Trophoblast cell (in vitro differentiated cells and primary cell): Measurements from ENCODE around the gene TNS1.

Experiments
- DNase-seq, 2 donors: peaks; one replicate each; pipeline ENCODE4 v3.0.0-alpha.2; 2016
- H2AFZ ChIP-seq: 2 replicates; pipeline ENCODE4 v1.6.1; 2013; ENCODE audit warnings: low read length, moderate library complexity, mild to moderate bottlenecking; ENCODE audit not compliant: insufficient read depth, poor library complexity
- H2AK5ac ChIP-seq: 2 replicates; pipeline ENCODE4 v1.6.1; 2013; ENCODE audit warnings: mild to moderate bottlenecking, low read length
- H2BK120ac ChIP-seq: 2 replicates; pipeline ENCODE4 v1.6.1; 2013; ENCODE audit warnings: low read length, mild to moderate bottlenecking, moderate library complexity; ENCODE audit not compliant: insufficient read depth, poor library complexity
- H2BK12ac ChIP-seq: 2 replicates; pipeline ENCODE4 v1.6.1; 2013; ENCODE audit warnings: mild to moderate bottlenecking, low read length, moderate library complexity
- H2BK5ac ChIP-seq: 2 replicates; pipeline ENCODE4 v1.6.1; 2013; ENCODE audit warnings: low read length, low read depth, moderate library complexity, mild to moderate bottlenecking; ENCODE audit not compliant: poor library complexity
- H3K14ac ChIP-seq: 2 replicates; pipeline ENCODE4 v1.6.1; 2013; ENCODE audit warnings: mild to moderate bottlenecking, low read length
- H3K18ac ChIP-seq: 2 replicates; pipeline ENCODE4 v1.6.1; 2013; ENCODE audit warnings: mild to moderate bottlenecking, low read length
- H3K23ac ChIP-seq: 2 replicates; pipeline ENCODE4 v1.6.1; 2013; ENCODE audit warnings: low read length
- H3K27ac ChIP-seq: 2 replicates; pipeline ENCODE4 v1.5.1; 2013; ENCODE audit warnings: low read depth, mild to moderate bottlenecking, inconsistent platforms, low read length, moderate library complexity
- H3K27me3 ChIP-seq: 2 replicates; pipeline ENCODE4 v1.6.1; 2013; ENCODE audit warnings: inconsistent platforms, mild to moderate bottlenecking, low read length, moderate library complexity; ENCODE audit not compliant: insufficient read depth
- H3K36me3 ChIP-seq, 2 experiments: 1 replicate in 1 of 2; 2 replicates in 1 of 2; pipeline ENCODE4 v1.6.1; 2013; ENCODE audit warnings: low read length in 2 of 2, mild to moderate bottlenecking in 2 of 2, moderate library complexity in 1 of 2; ENCODE audit not compliant: insufficient read depth in 2 of 2, control insufficient read depth in 1 of 2
- H3K4ac ChIP-seq: 2 replicates; pipeline ENCODE4 v1.6.1; 2013; ENCODE audit warnings: low read depth, mild to moderate bottlenecking, low read length, moderate library complexity
- H3K4me1 ChIP-seq, 2 experiments: 1 replicate in 1 of 2; 2 replicates in 1 of 2; pipeline ENCODE4 v1.6.1; 2013; ENCODE audit warnings: low read length in 2 of 2, mild to moderate bottlenecking in 2 of 2, moderate library complexity in 1 of 2; ENCODE audit not compliant: insufficient read depth in 2 of 2, control insufficient read depth in 1 of 2
- H3K4me2 ChIP-seq: 2 replicates; pipeline ENCODE4 v1.6.1; 2013; ENCODE audit warnings: inconsistent platforms, mild to moderate bottlenecking, low read length, moderate library complexity
- H3K4me3 ChIP-seq: 2 replicates; pipeline ENCODE4 v1.5.1; 2013; ENCODE audit warnings: mild to moderate bottlenecking, low read depth, low read length, inconsistent platforms
- H3K79me1 ChIP-seq: one replicate; pipeline ENCODE4 v1.6.1; 2013; ENCODE audit warnings: low read length
- H3K79me2 ChIP-seq: 2 replicates; pipeline ENCODE4 v1.6.1; 2013; ENCODE audit warnings: low read length, mild to moderate bottlenecking; ENCODE audit not compliant: control insufficient read depth, insufficient read depth, poor library complexity
- H3K9ac ChIP-seq: 2 replicates; pipeline ENCODE4 v1.6.1; 2013; ENCODE audit warnings: mild to moderate bottlenecking, low read length
- H3K9me3 ChIP-seq: 2 replicates; pipeline ENCODE4 v1.6.1; 2013; ENCODE audit warnings: low read depth, mild to moderate bottlenecking, control low read depth, inconsistent platforms, low read length; ENCODE audit not compliant: insufficient read depth
- H4K12ac ChIP-seq: 2 replicates; pipeline ENCODE4 v1.6.1; 2013; ENCODE audit warnings: low read depth, mild to moderate bottlenecking, low read length, moderate library complexity
- H4K8ac ChIP-seq: 2 replicates; pipeline ENCODE4 v1.6.1; 2013; ENCODE audit warnings: low read depth, mild to moderate bottlenecking, low read length, moderate library complexity
- H4K91ac ChIP-seq: one replicate; pipeline ENCODE4 v1.6.1; 2013; ENCODE audit warnings: low read depth, mild to moderate bottlenecking, low read length, moderate library complexity
- WGBS: extraction: QIAGEN DNeasy Blood & Tissue Kit; methylation state at CpG from one replicate; pipeline ENCODE4 v1.1.7; 2013; ENCODE audit warnings: missing lambda C conversion rate; ENCODE audit not compliant: insufficient read length, insufficient coverage; ENCODE audit errors: extremely low coverage; 5-methylcytosine and 5-hydroxymethylcytosine counted together

The TNS1 gene

DNA sequence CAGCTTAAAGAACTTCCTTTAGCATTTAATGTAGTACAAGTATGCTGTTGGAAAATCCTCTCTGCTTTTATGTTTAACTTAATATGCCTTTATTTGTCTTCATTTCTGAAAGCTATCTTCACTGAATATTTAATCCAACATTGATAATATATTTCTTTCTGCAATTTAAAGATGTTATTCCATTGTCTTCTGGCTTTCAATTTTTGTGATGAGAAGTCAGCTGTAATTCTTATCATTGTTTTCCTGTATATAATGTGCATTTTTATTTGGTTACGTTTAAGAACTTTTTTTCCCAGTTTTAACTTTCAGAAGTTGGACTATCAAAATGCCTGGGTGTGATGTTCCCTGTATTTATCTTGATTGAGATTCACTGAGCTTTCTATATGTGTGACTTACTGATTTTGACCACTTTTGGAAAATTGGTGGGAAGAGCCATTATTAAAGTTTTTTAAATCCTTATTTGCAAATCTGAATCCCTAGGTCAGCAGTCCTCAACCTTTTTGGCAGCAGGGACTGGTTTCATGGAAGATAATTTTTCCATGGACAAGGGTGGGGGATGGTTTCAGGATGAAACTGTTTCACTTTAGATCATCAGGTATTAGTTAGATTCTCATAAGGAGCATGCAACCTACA is 241.0 kb downstream of the TNS1 start:
- H3K9ac ChIP-seq = no peak overlapping the region
- no peak overlapping the region for H4K12ac ChIP-seq
- H3K4me3 ChIP-seq = no peak overlapping the region
- H3K27ac ChIP-seq = no peak overlapping the region
- no peaks in the 10 kb centered on the region for H3K27me3 ChIP-seq
- no peak overlapping the region for H3K14ac ChIP-seq
- no peak overlapping the region for H3K4ac ChIP-seq
- H2BK5ac ChIP-seq = no peak overlapping the region
- no peak overlapping the region for H2BK12ac ChIP-seq
- no peaks in the 10 kb centered on the region for H3K36me3 ChIP-seq
- no peak overlapping the region for H4K8ac ChIP-seq
- no peaks in the 10 kb centered on the region for H3K79me1 ChIP-seq
- H3K4me1 ChIP-seq = no peaks in the 10 kb centered on the region
- no peak overlapping the region for H3K23ac ChIP-seq
- no peak overlapping the region for H2AK5ac ChIP-seq
- no CpG with 5 or more reads among the region's 1 CpG for WGBS
- no peak for DNase-seq
- no peaks in the 10 kb centered on the region for H3K79me2 ChIP-seq
- no peak overlapping the region for H2AFZ ChIP-seq
- H3K4me2 ChIP-seq = no peak overlapping the region
- peaks cover 2% of the 10 kb centered on the region for H3K9me3 ChIP-seq
- no peak overlapping the region for H2BK120ac ChIP-seq
- H3K18ac ChIP-seq = no peak overlapping the region
- no peak overlapping the region for H4K91ac ChIP-seq

DNA sequence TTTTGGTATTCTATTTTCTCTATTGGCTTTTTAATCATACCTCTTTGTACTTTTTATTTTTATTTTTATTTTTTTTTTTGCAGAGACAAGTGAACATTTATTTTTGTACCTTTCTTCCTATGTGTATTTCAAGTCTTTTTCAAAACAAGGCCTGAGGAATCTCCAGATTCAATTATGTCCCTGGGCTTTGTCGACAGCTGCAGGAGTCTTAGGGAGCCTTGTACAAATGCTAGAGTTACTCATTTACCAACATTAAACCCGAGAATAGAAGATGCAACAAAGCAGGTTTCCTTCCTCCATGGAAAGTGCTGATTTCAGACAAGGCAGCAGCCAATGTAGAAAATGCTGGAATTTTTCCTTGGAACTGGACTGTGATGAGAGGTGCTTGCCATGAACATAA is 242.8 kb downstream of the TNS1 start:
- no peak for DNase-seq
- no peak overlapping the region for H3K14ac ChIP-seq
- H3K4ac ChIP-seq = no peak overlapping the region
- H2AFZ ChIP-seq = no peak overlapping the region
- no peak overlapping the region for H3K18ac ChIP-seq
- no peak overlapping the region for H2AK5ac ChIP-seq
- H4K12ac ChIP-seq = no peak overlapping the region
- H2BK120ac ChIP-seq = no peak overlapping the region
- H3K9me3 ChIP-seq = peaks cover 2% of the 10 kb centered on the region
- H3K27ac ChIP-seq = no peak overlapping the region
- H3K27me3 ChIP-seq = no peaks in the 10 kb centered on the region
- no peak overlapping the region for H2BK12ac ChIP-seq
- H3K23ac ChIP-seq = no peak overlapping the region
- peaks cover 3 to 4% of the 10 kb centered on the region in 2 experiments for H3K4me1 ChIP-seq
- no peaks in the 10 kb centered on the region for H3K79me1 ChIP-seq
- no peak overlapping the region for H4K8ac ChIP-seq
- H3K36me3 ChIP-seq = no peaks in the 10 kb centered on the region
- H3K4me3 ChIP-seq = no peak overlapping the region
- H4K91ac ChIP-seq = no peak overlapping the region
- no peak overlapping the region for H2BK5ac ChIP-seq
- no CpG with 5 or more reads among the region's 2 CpGs for WGBS
- H3K4me2 ChIP-seq = no peak overlapping the region
- no peak overlapping the region for H3K9ac ChIP-seq
- no peaks in the 10 kb centered on the region for H3K79me2 ChIP-seq

DNA sequence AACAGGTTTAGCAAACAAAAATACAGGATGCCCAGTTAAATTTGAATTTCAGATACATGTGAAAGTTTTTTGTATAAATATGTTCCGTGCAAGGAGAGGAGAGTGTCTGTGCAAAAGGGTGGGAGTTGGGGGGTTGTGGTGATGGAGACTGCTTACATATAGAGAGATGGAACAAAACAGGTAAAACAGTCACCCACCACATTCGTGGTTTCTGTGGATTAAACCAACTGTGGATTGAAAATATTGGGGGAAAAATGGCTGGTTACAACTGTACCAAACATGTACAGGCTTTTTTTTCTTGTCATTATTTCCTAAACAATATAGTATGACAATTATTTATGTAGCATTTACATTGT is 245.7 kb downstream of the TNS1 start:
- H3K27ac ChIP-seq = no peak overlapping the region
- H4K12ac ChIP-seq = no peak overlapping the region
- no peak overlapping the region for H3K23ac ChIP-seq
- no peak overlapping the region for H2AFZ ChIP-seq
- no peaks in the 10 kb centered on the region for H3K36me3 ChIP-seq
- no peak overlapping the region for H4K8ac ChIP-seq
- H3K79me2 ChIP-seq = no peaks in the 10 kb centered on the region
- DNase-seq = no peak
- H3K9ac ChIP-seq = no peak overlapping the region
- no peak overlapping the region for H2BK120ac ChIP-seq
- no peaks in the 10 kb centered on the region for H3K27me3 ChIP-seq
- H3K9me3 ChIP-seq = peaks cover under 1% of the 10 kb centered on the region
- no peak overlapping the region for H2BK5ac ChIP-seq
- no peak overlapping the region for H3K14ac ChIP-seq
- H3K4ac ChIP-seq = no peak overlapping the region
- no peak overlapping the region for H2BK12ac ChIP-seq
- H3K4me3 ChIP-seq = no peak overlapping the region
- no CpG with 5 or more reads among the region's 2 CpGs for WGBS
- no peak overlapping the region for H3K4me2 ChIP-seq
- no peak overlapping the region for H2AK5ac ChIP-seq
- H3K18ac ChIP-seq = no peak overlapping the region
- no peaks in the 10 kb centered on the region for H3K79me1 ChIP-seq
- H3K4me1 ChIP-seq = peaks cover 3 to 4% of the 10 kb centered on the region in 2 experiments
- no peak overlapping the region for H4K91ac ChIP-seq

- peaks cover 3 to 4% of the 10 kb centered on the region in 2 experiments for H3K4me1 ChIP-seq
- H3K27ac ChIP-seq = no peak overlapping the region
- no peak overlapping the region for H4K12ac ChIP-seq
Observed at GRCh38 chr2:217756375-217757107, 246.3 kb downstream of the TNS1 start.

More at GRCh38 chr2:217756375-217757107, 246.3 kb downstream of the TNS1 start:
- Histone ChIP-seq H3K79me1 (no peaks in the 10 kb centered on the region), H2AFZ (peak overlapping the region; percentile 30), H2BK5ac (no peak overlapping the region), H2BK120ac (no peak overlapping the region), H3K14ac (no peak overlapping the region), H3K36me3 (no peaks in the 10 kb centered on the region), H3K9ac (no peak overlapping the region), H2BK12ac (no peak overlapping the region), H4K8ac (peak overlapping the region; percentile 36), H2AK5ac (no peak overlapping the region), H3K4me2 (peak overlapping the region; percentile 81), H3K9me3 (no peaks in the 10 kb centered on the region), H4K91ac (peak overlapping the region; percentile 21), H3K18ac (no peak overlapping the region), H3K23ac (no peak overlapping the region), H3K4me3 (peak overlapping the region; percentile 47), H3K79me2 (no peaks in the 10 kb centered on the region), H3K4ac (no peak overlapping the region), H3K27me3 (no peaks in the 10 kb centered on the region)
- DNase-seq = peak; percentile 42 to 67
- WGBS = no CpG with 5 or more reads among the region's 34 CpGs
